IPS-18a (cell line): Measurements from ENCODE around the gene ARHGEF12.

Experiments used
- H3K27ac ChIP-seq: one replicate; pipeline ENCODE4 v1.5.1; 2013; ENCODE audit warnings: low read length
- H3K27me3 ChIP-seq: one replicate; pipeline ENCODE4 v1.6.1; 2013; ENCODE audit warnings: mild to moderate bottlenecking, low read length; ENCODE audit not compliant: control insufficient read depth, insufficient read depth
- H3K36me3 ChIP-seq: one replicate; pipeline ENCODE4 v1.6.1; 2013; ENCODE audit warnings: low read depth, low read length; ENCODE audit not compliant: control insufficient read depth
- H3K4me1 ChIP-seq: one replicate; pipeline ENCODE4 v1.6.1; 2013; ENCODE audit warnings: low read depth, low read length; ENCODE audit not compliant: control insufficient read depth
- H3K4me3 ChIP-seq: one replicate; pipeline ENCODE4 v1.5.1; 2013; ENCODE audit warnings: low read length
- H3K9ac ChIP-seq: one replicate; pipeline ENCODE4 v1.6.1; 2013; ENCODE audit warnings: mild to moderate bottlenecking, low read length, moderate library complexity
- H3K9me3 ChIP-seq: one replicate; pipeline ENCODE4 v1.6.1; 2013; ENCODE audit warnings: low read depth, low read length; ENCODE audit not compliant: control insufficient read depth

Gene ARHGEF12

GRCh38 chr11:120517801-120518291 lies 181.6 kb downstream of the ARHGEF12 start:
- Histone ChIP-seq H3K27me3 (peaks cover 39% of the 10 kb centered on the region), H3K4me3 (no peak overlapping the region), H3K9ac (no peak overlapping the region), H3K36me3 (no peaks in the 10 kb centered on the region), H3K4me1 (peaks cover 10% of the 10 kb centered on the region), H3K9me3 (no peaks in the 10 kb centered on the region), H3K27ac (no peak overlapping the region)

DNA sequence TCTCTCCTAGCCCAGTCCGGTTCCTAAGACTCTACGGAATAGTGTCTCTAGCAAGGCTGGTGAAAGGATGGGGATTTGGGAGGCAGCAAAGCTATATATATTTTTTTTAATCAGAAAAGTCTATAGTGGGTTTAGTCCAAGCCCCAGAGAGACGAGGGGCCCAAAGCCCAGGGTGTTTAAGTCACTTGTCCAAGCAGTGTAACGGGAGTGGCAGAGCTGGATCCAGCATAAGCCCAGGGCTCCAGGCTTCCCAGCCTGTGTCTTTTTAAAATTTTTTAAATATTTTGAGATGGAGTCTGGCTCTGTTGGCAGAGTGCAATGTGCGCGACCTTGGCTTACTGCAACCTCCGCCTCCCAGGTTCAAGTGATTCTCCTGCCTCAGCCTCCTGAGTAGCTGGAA lies 182.1 kb downstream of the ARHGEF12 start:
- H3K9ac ChIP-seq, result no peak overlapping the region
- no peaks in the 10 kb centered on the region for H3K9me3 ChIP-seq
- H3K4me3 ChIP-seq, result no peak overlapping the region
- H3K36me3 ChIP-seq, result no peaks in the 10 kb centered on the region
- peaks cover 14% of the 10 kb centered on the region for H3K4me1 ChIP-seq
- peaks cover 34% of the 10 kb centered on the region for H3K27me3 ChIP-seq
- H3K27ac ChIP-seq, result no peak overlapping the region

DNA sequence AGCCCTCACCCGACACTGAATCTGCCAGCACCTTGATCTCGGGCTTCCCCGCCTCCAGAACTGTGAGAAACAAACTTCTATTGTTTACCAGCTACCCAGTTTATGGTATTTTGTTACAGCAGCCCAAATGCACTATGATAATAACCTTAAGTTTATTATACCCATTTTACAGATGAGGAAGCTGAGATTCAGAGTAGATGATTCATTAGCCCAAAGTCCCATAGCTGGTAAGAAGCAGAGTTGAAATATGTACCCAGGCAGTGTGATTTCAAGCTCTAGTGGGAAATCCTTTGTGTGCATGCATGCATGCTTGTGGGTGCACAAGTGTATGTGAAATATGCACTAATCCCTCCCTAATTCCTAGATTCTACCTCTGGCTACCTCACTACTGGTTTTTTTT lies 183.3 kb downstream of the ARHGEF12 start:
- Histone ChIP-seq H3K4me3 (no peak overlapping the region), H3K9ac (no peak overlapping the region), H3K27ac (no peak overlapping the region), H3K9me3 (no peaks in the 10 kb centered on the region), H3K27me3 (peaks cover 25% of the 10 kb centered on the region), H3K4me1 (peaks cover 18% of the 10 kb centered on the region), H3K36me3 (no peaks in the 10 kb centered on the region)

DNA sequence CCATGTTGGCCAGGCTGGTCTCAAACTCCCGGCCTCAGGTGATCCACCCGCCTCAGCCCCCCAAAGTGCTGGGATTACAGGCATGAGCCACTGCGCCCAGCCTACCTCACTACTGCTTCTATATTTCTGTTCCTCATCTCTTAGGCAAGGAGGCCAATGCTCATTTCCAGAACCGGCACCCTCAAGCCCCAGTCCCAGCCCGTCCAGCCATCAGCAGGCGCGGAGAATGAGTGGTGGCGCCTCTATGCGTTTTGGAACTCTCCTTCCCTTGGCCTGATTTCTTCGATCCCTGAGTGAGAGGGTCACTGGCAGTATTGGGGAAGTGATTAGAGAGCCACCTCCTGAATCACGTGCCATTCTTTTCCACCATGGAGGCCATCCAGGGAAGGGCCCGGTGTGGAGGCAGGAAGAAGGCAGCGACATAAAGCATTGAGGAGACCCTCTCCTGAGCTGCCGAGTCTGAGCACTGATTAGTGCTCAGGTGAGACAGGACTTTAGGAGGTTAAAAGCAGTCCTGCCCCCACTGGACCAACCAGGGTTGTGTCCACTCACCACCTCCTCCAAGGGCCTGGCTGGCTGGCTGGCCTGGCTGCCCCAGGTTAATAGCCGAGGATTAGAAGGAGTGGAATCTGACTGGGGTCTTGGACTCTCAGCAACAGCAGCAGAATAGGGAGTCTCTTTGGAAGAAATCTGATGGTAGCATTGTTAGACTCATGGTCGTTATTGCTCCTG lies 184.0 kb downstream of the ARHGEF12 start:
- H3K27ac ChIP-seq, result no peak overlapping the region
- peaks cover 18% of the 10 kb centered on the region for H3K4me1 ChIP-seq
- H3K9me3 ChIP-seq, result no peaks in the 10 kb centered on the region
- H3K4me3 ChIP-seq, result no peak overlapping the region
- peaks cover 23% of the 10 kb centered on the region for H3K27me3 ChIP-seq
- H3K9ac ChIP-seq, result no peak overlapping the region
- H3K36me3 ChIP-seq, result no peaks in the 10 kb centered on the region

GRCh38 chr11:120521176-120521575 lies 185.0 kb downstream of the ARHGEF12 start:
- H3K9me3 ChIP-seq, result no peaks in the 10 kb centered on the region
- H3K36me3 ChIP-seq, result no peaks in the 10 kb centered on the region
- H3K4me1 ChIP-seq, result peaks cover 18% of the 10 kb centered on the region
- no peak overlapping the region for H3K9ac ChIP-seq
- no peak overlapping the region for H3K27ac ChIP-seq
- H3K27me3 ChIP-seq, result peaks cover 15% of the 10 kb centered on the region
- no peak overlapping the region for H3K4me3 ChIP-seq

- no peak overlapping the region for H3K27ac ChIP-seq
- peaks cover 18% of the 10 kb centered on the region for H3K4me1 ChIP-seq
- H3K27me3 ChIP-seq, result peaks cover 9% of the 10 kb centered on the region
Observed at GRCh38 chr11:120522021-120522420, 185.8 kb downstream of the ARHGEF12 start.

DNA sequence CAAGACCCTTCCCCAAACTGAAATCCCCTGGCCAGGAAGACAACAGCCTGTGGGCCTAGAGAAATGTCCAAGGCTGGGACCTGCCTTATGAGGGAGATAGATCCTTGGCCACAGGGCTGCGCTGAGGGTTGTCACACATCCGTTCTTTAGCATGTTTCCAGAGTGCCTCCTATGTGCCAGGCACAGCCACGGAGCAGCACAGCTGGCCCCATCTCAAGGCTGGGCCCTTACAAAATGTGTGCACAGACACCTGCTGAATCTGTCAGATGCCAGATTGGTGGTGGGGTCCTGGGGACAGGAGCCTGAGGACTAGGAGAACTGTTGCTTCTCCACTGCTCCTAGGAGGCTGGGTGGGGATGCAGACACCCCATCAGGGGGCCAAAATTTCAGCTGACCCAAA lies 186.5 kb downstream of the ARHGEF12 start:
- H3K9ac ChIP-seq, result no peak overlapping the region
- H3K4me3 ChIP-seq, result no peak overlapping the region
- H3K4me1 ChIP-seq, result peaks cover 17% of the 10 kb centered on the region
- H3K36me3 ChIP-seq, result no peaks in the 10 kb centered on the region
- peaks cover 6% of the 10 kb centered on the region for H3K27me3 ChIP-seq
- H3K27ac ChIP-seq, result no peak overlapping the region
- no peaks in the 10 kb centered on the region for H3K9me3 ChIP-seq

More at GRCh38 chr11:120522021-120522420, 185.8 kb downstream of the ARHGEF12 start:
- H3K9me3 ChIP-seq, result no peaks in the 10 kb centered on the region
- no peak overlapping the region for H3K4me3 ChIP-seq
- no peaks in the 10 kb centered on the region for H3K36me3 ChIP-seq
- no peak overlapping the region for H3K9ac ChIP-seq

DNA sequence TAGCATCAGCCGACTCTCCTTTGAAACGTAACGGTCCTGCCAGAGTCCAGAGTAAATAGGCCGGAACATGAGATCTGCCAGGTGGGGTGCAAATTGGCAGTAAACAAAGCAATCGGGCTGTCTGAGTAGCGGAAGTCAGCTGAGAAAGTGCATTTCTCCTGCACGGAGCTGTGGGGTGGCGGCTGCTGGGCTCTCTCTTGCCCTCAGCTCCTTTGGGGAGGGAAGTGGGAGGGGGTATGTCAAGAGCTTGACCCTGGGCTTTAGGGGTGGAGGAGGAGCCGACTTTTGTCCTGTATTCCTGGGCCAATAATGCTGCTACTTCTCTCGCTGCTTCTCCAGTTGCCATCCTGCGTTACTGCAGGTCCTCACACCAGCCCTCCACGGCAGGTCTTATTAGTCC lies 187.0 kb downstream of the ARHGEF12 start:
- Histone ChIP-seq H3K4me1 (peaks cover 15% of the 10 kb centered on the region), H3K9me3 (no peaks in the 10 kb centered on the region), H3K27ac (no peak overlapping the region), H3K9ac (no peak overlapping the region), H3K27me3 (peaks cover 2% of the 10 kb centered on the region), H3K36me3 (no peaks in the 10 kb centered on the region), H3K4me3 (no peak overlapping the region)

DNA sequence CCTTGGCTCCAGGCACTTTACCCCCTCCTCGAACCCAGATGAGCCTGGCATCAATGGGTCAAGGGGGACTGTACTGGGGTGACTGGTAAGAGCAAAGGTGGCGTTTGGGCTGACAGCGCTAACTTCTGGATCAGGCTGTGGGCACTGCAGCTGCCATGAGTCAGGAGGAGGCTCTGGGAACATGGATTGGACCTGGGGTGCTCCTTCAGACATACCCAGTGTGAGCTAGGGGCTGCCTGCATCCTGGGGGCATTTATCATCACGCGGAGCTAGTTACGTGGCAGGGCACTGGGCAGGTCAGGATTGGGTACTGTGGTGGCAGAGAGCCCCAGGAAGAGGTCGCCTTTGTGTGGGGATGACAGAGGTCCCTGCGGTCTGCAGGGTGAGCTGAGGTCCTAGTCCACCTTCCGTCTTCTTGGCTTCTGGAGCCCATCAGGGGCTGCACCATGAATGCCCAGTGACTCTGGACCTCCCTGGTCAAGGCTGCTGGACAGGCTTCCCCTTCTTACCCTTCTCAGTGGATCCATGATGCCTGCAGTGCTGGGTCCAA lies 188.4 kb downstream of the ARHGEF12 start:
- no peak overlapping the region for H3K4me3 ChIP-seq
- no peaks in the 10 kb centered on the region for H3K9me3 ChIP-seq
- H3K9ac ChIP-seq, result no peak overlapping the region
- H3K36me3 ChIP-seq, result no peaks in the 10 kb centered on the region
- H3K27ac ChIP-seq, result no peak overlapping the region
- peaks cover 15% of the 10 kb centered on the region for H3K4me1 ChIP-seq
- no peaks in the 10 kb centered on the region for H3K27me3 ChIP-seq

GRCh38 chr11:120525261-120526171 lies 189.3 kb downstream of the ARHGEF12 start:
- no peak overlapping the region for H3K9ac ChIP-seq
- H3K36me3 ChIP-seq, result no peaks in the 10 kb centered on the region
- no peaks in the 10 kb centered on the region for H3K27me3 ChIP-seq
- peaks cover 15% of the 10 kb centered on the region for H3K4me1 ChIP-seq
- no peak overlapping the region for H3K27ac ChIP-seq
- no peaks in the 10 kb centered on the region for H3K9me3 ChIP-seq
- H3K4me3 ChIP-seq, result no peak overlapping the region

GRCh38 chr11:120526241-120526640 lies 190.0 kb downstream of the ARHGEF12 start:
- Histone ChIP-seq H3K27ac (no peak overlapping the region), H3K4me3 (no peak overlapping the region), H3K9me3 (no peaks in the 10 kb centered on the region), H3K4me1 (peaks cover 15% of the 10 kb centered on the region), H3K36me3 (no peaks in the 10 kb centered on the region), H3K27me3 (no peaks in the 10 kb centered on the region), H3K9ac (no peak overlapping the region)
